GM12878 (cell line): ENCODE data around the gene SLC6A12. TPM values are rescaled to one million over a fixed set of nuclear protein-coding genes. Genes with fewer than 3 reads are reported as not detected.

Experiments
- ATAC-seq: fragments of 200-7000 bp; cut with Tn5 transposase; 3 replicates; pipeline ENCODE4 v1.9.1; 2020; ENCODE audit warnings: mild to moderate bottlenecking, moderate library complexity
- BruUV-seq: library from RNA; stranded (reverse); fragments of 400-500 nt; replicated peaks from 2 replicates; lab custom pipeline; 2021; lab: Mats Ljungman, UMichigan
- CTCF ChIA-PET: fragments of 300-600 bp; sonication (Branson Sonifier 250); formaldehyde crosslinking; extraction: SDS; loops from one replicate; lab custom pipeline; 2021; ENCODE audit warnings: inconsistent platforms; lab: Yijun Ruan, JAX
- POLR2A ChIA-PET: fragments of 350-600 bp; formaldehyde crosslinking; extraction: SDS; loops from one replicate; lab custom pipeline; 2021; ENCODE audit warnings: inconsistent platforms; lab: Charles Lee
- RAD21 ChIA-PET: fragments of 300-600 bp; sonication (Branson Sonifier 250); formaldehyde crosslinking; loops from one replicate; lab custom pipeline; 2023; ENCODE audit warnings: antibody characterized with exemption; ENCODE audit not compliant: unreplicated experiment; lab: Charles Lee
- SMC1A ChIA-PET: fragments of 300-600 bp; sonication (Branson Sonifier 250); formaldehyde crosslinking; loops from one replicate; lab custom pipeline; 2023; ENCODE audit not compliant: unreplicated experiment, uncharacterized antibody; lab: Charles Lee
- DNase-seq: peaks from one replicate; pipeline ENCODE4 v3.0.0-alpha.2; 2011; ENCODE audit warnings: low read depth, low spot score
- FAIRE-seq: peaks from 3 replicates; lab custom pipeline; 2011; peaks lifted over from hg19 to GRCh38; lab: Jason Lieb, UNC
- H2AFZ ChIP-seq: 2 replicates; pipeline ENCODE4 v1.6.0; 2011; ENCODE audit warnings: low read depth, low read length, control low read depth; ENCODE audit not compliant: control insufficient read depth
- H3K27ac ChIP-seq: 2 replicates; pipeline ENCODE4 v1.5.1; 2011; ENCODE audit warnings: control low read depth; ENCODE audit not compliant: control insufficient read depth, insufficient read depth
- H3K27me3 ChIP-seq, 2 experiments: replicated peaks in 1 of 2; 2 replicates each; pipeline versions ENCODE4 v1.6.0 to v1.6.1; 2011; ENCODE audit warnings: low read length in 1 of 2; ENCODE audit not compliant: control insufficient read depth in 2 of 2, insufficient read depth in 2 of 2
- H3K36me3 ChIP-seq, 2 experiments: 2 replicates each; pipeline ENCODE4 v1.5.1; 2011; ENCODE audit warnings: low read length in 1 of 2; ENCODE audit not compliant: control insufficient read depth in 2 of 2, insufficient read depth in 2 of 2
- H3K4me1 ChIP-seq: 2 replicates; pipeline ENCODE4 v1.6.1; 2011; ENCODE audit warnings: mild to moderate bottlenecking, low read length, moderate library complexity, mixed read lengths; ENCODE audit not compliant: control insufficient read depth, insufficient read depth
- H3K4me2 ChIP-seq: 2 replicates; pipeline ENCODE4 v1.6.0; 2011; ENCODE audit warnings: control low read depth; ENCODE audit not compliant: control insufficient read depth, insufficient read depth
- H3K4me3 ChIP-seq: fragments of 200-600 bp; sonication (generic); 2 replicates; pipeline ENCODE4 v1.5.1; 2016
- H3K79me2 ChIP-seq: 2 replicates; pipeline ENCODE4 v1.6.0; 2011; ENCODE audit warnings: low read length; ENCODE audit not compliant: control insufficient read depth, insufficient read depth
- H3K9ac ChIP-seq: 2 replicates; pipeline ENCODE4 v1.8.0; 2011; ENCODE audit warnings: low read length, control low read depth, mixed read lengths; ENCODE audit not compliant: control insufficient read depth, insufficient read depth
- H3K9me3 ChIP-seq: replicated peaks from 3 replicates; pipeline ENCODE4 v1.5.1; 2011; ENCODE audit warnings: mild to moderate bottlenecking, low read length; ENCODE audit not compliant: control insufficient read depth, insufficient read depth
- H4K20me1 ChIP-seq: 2 replicates; pipeline ENCODE4 v1.6.0; 2011; ENCODE audit not compliant: control insufficient read depth, insufficient read depth
- CBX5 ChIP-seq: sonication (generic); IDR thresholded peaks from 2 replicates; pipeline ENCODE4 v1.6.1; 2016; ENCODE audit warnings: low read depth, moderate library complexity, mild to moderate bottlenecking, inconsistent platforms
- DPF2 ChIP-seq: fragments of 450-650 bp; IDR thresholded peaks from 2 replicates; pipeline ENCODE4 v1.6.1; 2017; ENCODE audit warnings: mild to moderate bottlenecking
- FOXM1 ChIP-seq: IDR thresholded peaks from 2 replicates; pipeline ENCODE4 v1.6.1; 2012; ENCODE audit warnings: low read depth, mild to moderate bottlenecking, inconsistent platforms, low read length, moderate library complexity
- GABPA ChIP-seq: IDR thresholded peaks from 2 replicates; pipeline ENCODE4 v1.6.1; 2014; ENCODE audit warnings: antibody characterized with exemption, low read depth, mild to moderate bottlenecking, inconsistent platforms
- JUNB ChIP-seq: IDR thresholded peaks from 2 replicates; pipeline ENCODE4 v1.6.1; 2016; ENCODE audit warnings: antibody characterized with exemption, mild to moderate bottlenecking
- JUND ChIP-seq: IDR thresholded peaks from 2 replicates; pipeline ENCODE4 v1.6.1; 2012; ENCODE audit warnings: low read depth, mild to moderate bottlenecking, low read length, improper control_type of control experiment, moderate library complexity
- NRF1 ChIP-seq: conservative IDR thresholded peaks from 2 replicates; pipeline ENCODE4 v1.6.1; 2011; ENCODE audit warnings: mild to moderate bottlenecking, low read depth, low read length, improper control_type of control experiment
- PAX8 ChIP-seq: fragments of 450-650 bp; IDR thresholded peaks from 2 replicates; pipeline ENCODE4 v1.6.1; 2017; ENCODE audit warnings: mild to moderate bottlenecking, moderate library complexity
- POLR2A ChIP-seq: IDR thresholded peaks from 2 replicates; pipeline ENCODE4 v1.6.1; 2011; ENCODE audit warnings: low read depth, mild to moderate bottlenecking, low read length
- POLR2AphosphoS2 ChIP-seq: IDR thresholded peaks from 2 replicates; pipeline ENCODE4 v1.6.1; 2011; ENCODE audit warnings: low read depth, mild to moderate bottlenecking, low read length, improper control_type of control experiment, moderate library complexity
- TAF1 ChIP-seq: IDR thresholded peaks from 2 replicates; pipeline ENCODE4 v1.6.1; 2011; ENCODE audit warnings: mild to moderate bottlenecking, low read depth, low read length, borderline replicate concordance
- WGBS: methylation state at CpG from one replicate; pipeline ENCODE4 v1.1.6; 2016; ENCODE audit warnings: low lambda C conversion rate; ENCODE audit not compliant: insufficient replicate concordance, insufficient coverage; ENCODE audit errors: missing lambda C conversion rate; 5-methylcytosine and 5-hydroxymethylcytosine counted together
- in situ Hi-C: fragments of 300-500 bp; cut with MboI; formaldehyde crosslinking; loops from 9 replicates; pipeline ENCODE4 v1.14.3; 2018; ENCODE audit warnings: mixed read lengths
- intact Hi-C: fragments of 100-400 bp; cut with micrococcal nuclease; formaldehyde crosslinking; loops from one replicate; pipeline ENCODE4 v1.14.2; 2022; ENCODE audit not compliant: unreplicated experiment
- polyA plus RNA-seq, 11 experiments: library from polyadenylated mRNA; depleted of rRNA in 4 of 11; unstranded in 6 of 11; stranded (reverse) in 5 of 11; fragments of >200 nt; fragmentation: Nextera tagmentation in 4 of 11; fragmentation: Illumina TruSeq in 1 of 11; extraction: Ambion mirVana in 4 of 11; extraction: Trizol in 1 of 11; gene quantifications; 1 replicate in 1 of 11; 2 replicates in 10 of 11; pipeline versions ENCODE4 v1.2.1 to v1.2.3, GENCODE V29; 2011 to 2016; ENCODE audit warnings: inconsistent platforms in 2 of 11, missing spikeins in 2 of 11, low read depth in 1 of 11
- total RNA-seq, 4 experiments: library from RNA; depleted of rRNA in 3 of 4; stranded (reverse); fragments of >200 nt in 3 of 4; fragmentation: Illumina TruSeq in 1 of 4; extraction: Trizol in 1 of 4; gene quantifications; 2 replicates each; pipeline versions ENCODE4 v1.2.1 to v1.2.3, GENCODE V29; 2013 to 2021
- TF ChIP-seq, protein P1 (sequence below): IDR thresholded peaks from 2 replicates; pipeline ENCODE4 v1.6.1; 2012; ENCODE audit warnings: low read depth, low read length, improper control_type of control experiment
- TF ChIP-seq, protein P2 (sequence below): IDR thresholded peaks from 2 replicates; pipeline ENCODE4 v1.6.1; 2012; ENCODE audit warnings: low read depth, low read length, improper control_type of control experiment
- TF ChIP-seq, protein P3 (sequence below): fragments of 450-650 bp; formaldehyde crosslinking; IDR thresholded peaks from 2 replicates; pipeline ENCODE4 v1.4.0; 2022; ENCODE audit warnings: mild to moderate bottlenecking, moderate library complexity
- TF ChIP-seq, protein P4 (sequence below): IDR thresholded peaks from 2 replicates; pipeline ENCODE4 v1.6.1; 2012; ENCODE audit warnings: low read depth, low read length, improper control_type of control experiment
- TF ChIP-seq, protein P5 (sequence below): fragments of 450-650 bp; IDR thresholded peaks from 2 replicates; pipeline ENCODE4 v1.6.1; 2017; ENCODE audit warnings: antibody characterized with exemption, mild to moderate bottlenecking, moderate library complexity

The SLC6A12 gene
- total and polyA plus RNA-seq, 10 of the 15 experiments (the other 5 are each of a cell fraction or from before 2014, with no cell fraction given), result 0.06 to 0.11 (median 0.07) TPM; not detected in 7

DNA sequence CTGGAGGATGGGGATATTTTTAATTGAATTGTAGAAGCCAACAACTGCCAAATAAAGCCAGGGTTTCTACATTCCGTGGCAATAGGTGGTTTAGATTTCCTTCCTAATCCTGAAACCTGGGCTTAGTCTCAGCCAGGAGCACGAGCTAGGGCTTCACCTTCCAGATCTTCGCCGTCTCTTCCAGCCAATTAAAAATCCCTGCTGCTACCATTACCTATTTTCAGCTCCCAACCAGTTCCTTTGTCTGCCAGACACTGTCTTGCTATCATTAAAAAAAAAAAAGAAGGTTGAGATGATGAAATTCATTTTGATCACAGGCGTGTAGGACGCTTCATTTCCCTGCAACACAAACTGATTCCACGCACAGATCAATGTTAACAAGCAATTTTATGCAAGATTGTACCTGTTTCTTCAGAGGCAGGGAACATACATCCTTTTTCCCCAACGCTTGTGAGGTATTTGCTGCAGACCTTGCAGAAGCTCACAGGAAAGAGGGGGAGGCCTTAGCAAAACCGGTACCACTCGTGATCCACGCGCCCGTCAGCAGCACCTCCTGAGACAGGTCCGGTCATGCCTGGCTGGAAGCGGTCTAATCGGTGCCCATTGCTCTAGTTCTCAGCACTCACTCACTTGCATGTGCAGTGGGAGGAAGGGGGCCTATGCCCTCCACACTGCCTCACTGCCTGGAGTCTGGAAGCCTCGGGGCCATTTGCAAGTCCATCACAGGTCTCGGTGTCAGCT is 65.1 kb downstream of the SLC6A12 start:
- Histone ChIP-seq H3K4me2 (no peak overlapping the region), H2AFZ (no peak overlapping the region), H3K36me3 (no peaks in the 10 kb centered on the region), H3K27ac (no peak overlapping the region), H3K27me3 (peaks cover 0 to 2% of the 10 kb centered on the region in 2 experiments), H3K79me2 (no peaks in the 10 kb centered on the region), H3K9me3 (no peaks in the 10 kb centered on the region), H3K9ac (no peak overlapping the region), H3K4me3 (no peak overlapping the region), H3K4me1 (no peaks in the 10 kb centered on the region), H4K20me1 (no peaks in the 10 kb centered on the region)
- intact Hi-C loops, result no loop called here
- CTCF ChIA-PET, result no interaction called here
- FAIRE-seq (no peak), DNase-seq (no peak), ATAC-seq (no peak)
- TF ChIP-seq POLR2AphosphoS2 (no peak), FOXM1 (no peak), DPF2 (no peak), POLR2A (no peak), NRF1 (no peak), CBX5 (no peak), GABPA (no peak), PAX8 (no peak), TAF1 (no peak), JUND (no peak), JUNB (no peak)
- TF ChIP-seq, protein P1, sequence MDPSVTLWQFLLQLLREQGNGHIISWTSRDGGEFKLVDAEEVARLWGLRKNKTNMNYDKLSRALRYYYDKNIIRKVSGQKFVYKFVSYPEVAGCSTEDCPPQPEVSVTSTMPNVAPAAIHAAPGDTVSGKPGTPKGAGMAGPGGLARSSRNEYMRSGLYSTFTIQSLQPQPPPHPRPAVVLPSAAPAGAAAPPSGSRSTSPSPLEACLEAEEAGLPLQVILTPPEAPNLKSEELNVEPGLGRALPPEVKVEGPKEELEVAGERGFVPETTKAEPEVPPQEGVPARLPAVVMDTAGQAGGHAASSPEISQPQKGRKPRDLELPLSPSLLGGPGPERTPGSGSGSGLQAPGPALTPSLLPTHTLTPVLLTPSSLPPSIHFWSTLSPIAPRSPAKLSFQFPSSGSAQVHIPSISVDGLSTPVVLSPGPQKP, result no peak
- TF ChIP-seq, protein P2, sequence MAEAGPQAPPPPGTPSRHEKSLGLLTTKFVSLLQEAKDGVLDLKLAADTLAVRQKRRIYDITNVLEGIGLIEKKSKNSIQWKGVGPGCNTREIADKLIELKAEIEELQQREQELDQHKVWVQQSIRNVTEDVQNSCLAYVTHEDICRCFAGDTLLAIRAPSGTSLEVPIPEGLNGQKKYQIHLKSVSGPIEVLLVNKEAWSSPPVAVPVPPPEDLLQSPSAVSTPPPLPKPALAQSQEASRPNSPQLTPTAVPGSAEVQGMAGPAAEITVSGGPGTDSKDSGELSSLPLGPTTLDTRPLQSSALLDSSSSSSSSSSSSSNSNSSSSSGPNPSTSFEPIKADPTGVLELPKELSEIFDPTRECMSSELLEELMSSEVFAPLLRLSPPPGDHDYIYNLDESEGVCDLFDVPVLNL, result no peak
- TF ChIP-seq, protein P3, sequence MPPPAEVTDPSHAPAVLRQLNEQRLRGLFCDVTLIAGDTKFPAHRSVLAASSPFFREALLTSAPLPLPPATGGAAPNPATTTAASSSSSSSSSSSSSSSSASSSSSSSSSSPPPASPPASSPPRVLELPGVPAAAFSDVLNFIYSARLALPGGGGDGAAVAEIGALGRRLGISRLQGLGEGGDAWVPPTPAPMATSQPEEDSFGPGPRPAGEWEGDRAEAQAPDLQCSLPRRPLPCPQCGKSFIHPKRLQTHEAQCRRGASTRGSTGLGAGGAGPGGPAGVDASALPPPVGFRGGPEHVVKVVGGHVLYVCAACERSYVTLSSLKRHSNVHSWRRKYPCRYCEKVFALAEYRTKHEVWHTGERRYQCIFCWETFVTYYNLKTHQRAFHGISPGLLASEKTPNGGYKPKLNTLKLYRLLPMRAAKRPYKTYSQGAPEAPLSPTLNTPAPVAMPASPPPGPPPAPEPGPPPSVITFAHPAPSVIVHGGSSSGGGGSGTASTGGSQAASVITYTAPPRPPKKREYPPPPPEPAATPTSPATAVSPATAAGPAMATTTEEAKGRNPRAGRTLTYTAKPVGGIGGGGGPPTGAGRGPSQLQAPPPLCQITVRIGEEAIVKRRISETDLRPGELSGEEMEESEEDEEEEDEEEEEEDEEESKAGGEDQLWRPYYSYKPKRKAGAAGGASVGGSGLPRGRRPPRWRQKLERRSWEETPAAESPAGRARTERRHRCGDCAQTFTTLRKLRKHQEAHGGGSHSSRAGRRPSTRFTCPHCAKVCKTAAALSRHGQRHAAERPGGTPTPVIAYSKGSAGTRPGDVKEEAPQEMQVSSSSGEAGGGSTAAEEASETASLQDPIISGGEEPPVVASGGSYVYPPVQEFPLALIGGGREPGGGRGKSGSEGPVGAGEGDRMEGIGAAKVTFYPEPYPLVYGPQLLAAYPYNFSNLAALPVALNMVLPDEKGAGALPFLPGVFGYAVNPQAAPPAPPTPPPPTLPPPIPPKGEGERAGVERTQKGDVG (CRISPR knock-in tag), result no peak
- TF ChIP-seq, protein P4, sequence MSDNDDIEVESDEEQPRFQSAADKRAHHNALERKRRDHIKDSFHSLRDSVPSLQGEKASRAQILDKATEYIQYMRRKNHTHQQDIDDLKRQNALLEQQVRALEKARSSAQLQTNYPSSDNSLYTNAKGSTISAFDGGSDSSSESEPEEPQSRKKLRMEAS, result no peak
- TF ChIP-seq, protein P5, sequence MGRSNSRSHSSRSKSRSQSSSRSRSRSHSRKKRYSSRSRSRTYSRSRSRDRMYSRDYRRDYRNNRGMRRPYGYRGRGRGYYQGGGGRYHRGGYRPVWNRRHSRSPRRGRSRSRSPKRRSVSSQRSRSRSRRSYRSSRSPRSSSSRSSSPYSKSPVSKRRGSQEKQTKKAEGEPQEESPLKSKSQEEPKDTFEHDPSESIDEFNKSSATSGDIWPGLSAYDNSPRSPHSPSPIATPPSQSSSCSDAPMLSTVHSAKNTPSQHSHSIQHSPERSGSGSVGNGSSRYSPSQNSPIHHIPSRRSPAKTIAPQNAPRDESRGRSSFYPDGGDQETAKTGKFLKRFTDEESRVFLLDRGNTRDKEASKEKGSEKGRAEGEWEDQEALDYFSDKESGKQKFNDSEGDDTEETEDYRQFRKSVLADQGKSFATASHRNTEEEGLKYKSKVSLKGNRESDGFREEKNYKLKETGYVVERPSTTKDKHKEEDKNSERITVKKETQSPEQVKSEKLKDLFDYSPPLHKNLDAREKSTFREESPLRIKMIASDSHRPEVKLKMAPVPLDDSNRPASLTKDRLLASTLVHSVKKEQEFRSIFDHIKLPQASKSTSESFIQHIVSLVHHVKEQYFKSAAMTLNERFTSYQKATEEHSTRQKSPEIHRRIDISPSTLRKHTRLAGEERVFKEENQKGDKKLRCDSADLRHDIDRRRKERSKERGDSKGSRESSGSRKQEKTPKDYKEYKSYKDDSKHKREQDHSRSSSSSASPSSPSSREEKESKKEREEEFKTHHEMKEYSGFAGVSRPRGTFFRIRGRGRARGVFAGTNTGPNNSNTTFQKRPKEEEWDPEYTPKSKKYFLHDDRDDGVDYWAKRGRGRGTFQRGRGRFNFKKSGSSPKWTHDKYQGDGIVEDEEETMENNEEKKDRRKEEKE, result no peak
- WGBS, result 46% methylated on average over 18 of the region's 18 CpGs
- RAD21 ChIA-PET, result no interaction called here
- BruUV-seq, result no TSS peak
- in situ Hi-C loops, result no loop called here
- SMC1A ChIA-PET, result no interaction called here
- POLR2A ChIA-PET, result no interaction called here
